MM.1S (cell line): Measurements from ENCODE around the gene LARP1B.

ENCODE experiments used
- EZH2 ChIP-seq: fragments of 300-600 bp; sonication (generic); optimal IDR thresholded peaks from 2 replicates; pipeline ENCODE3; 2017; ENCODE audit warnings: low read depth, mild to moderate bottlenecking, antibody characterized with exemption, low read length, mixed read lengths
- EZH2phosphoT487 ChIP-seq: fragments of 300-600 bp; sonication (generic); IDR thresholded peaks from 2 replicates; pipeline ENCODE4 v1.6.1; 2018; ENCODE audit warnings: antibody characterized with exemption, low read length
- TF ChIP-seq, protein P1 (sequence below): fragments of 300-600 bp; sonication (generic); IDR thresholded peaks from 2 replicates; pipeline ENCODE4 v1.5.1; 2016; ENCODE audit warnings: antibody characterized with exemption, low read length, mixed read lengths

DNA sequence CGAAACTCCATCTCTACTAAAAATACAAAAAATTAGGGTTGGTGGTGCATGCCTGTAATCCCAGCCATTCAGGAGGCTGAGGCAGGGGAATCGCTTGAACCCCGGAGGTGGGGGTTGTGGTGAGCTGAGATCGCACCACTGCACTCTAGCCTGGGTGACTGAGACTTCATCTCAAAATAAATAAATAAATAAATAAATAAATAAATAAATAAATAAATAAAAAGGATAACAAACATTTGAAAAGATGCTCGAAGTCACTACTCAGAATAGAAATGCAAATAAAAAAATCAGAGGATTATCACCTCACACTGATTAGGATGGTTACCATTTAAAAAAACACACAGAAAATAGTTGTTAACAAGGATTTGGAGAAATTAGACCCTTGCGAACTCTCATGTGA is 73.8 kb downstream of the LARP1B start:
- TF ChIP-seq, protein P1, sequence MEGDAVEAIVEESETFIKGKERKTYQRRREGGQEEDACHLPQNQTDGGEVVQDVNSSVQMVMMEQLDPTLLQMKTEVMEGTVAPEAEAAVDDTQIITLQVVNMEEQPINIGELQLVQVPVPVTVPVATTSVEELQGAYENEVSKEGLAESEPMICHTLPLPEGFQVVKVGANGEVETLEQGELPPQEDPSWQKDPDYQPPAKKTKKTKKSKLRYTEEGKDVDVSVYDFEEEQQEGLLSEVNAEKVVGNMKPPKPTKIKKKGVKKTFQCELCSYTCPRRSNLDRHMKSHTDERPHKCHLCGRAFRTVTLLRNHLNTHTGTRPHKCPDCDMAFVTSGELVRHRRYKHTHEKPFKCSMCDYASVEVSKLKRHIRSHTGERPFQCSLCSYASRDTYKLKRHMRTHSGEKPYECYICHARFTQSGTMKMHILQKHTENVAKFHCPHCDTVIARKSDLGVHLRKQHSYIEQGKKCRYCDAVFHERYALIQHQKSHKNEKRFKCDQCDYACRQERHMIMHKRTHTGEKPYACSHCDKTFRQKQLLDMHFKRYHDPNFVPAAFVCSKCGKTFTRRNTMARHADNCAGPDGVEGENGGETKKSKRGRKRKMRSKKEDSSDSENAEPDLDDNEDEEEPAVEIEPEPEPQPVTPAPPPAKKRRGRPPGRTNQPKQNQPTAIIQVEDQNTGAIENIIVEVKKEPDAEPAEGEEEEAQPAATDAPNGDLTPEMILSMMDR = no peak
- TF ChIP-seq EZH2phosphoT487 (no peak), EZH2 (no peak)
